Measurements from ENCODE around the gene RECQL. TPM values are rescaled to one million over a fixed set of nuclear protein-coding genes. Genes with fewer than 3 reads are reported as not detected.

Gene RECQL
- total and polyA plus RNA-seq, 2 of the 4 experiments (the other 2 are of a cell fraction) = 29.4 to 67.0 TPM

DNA sequence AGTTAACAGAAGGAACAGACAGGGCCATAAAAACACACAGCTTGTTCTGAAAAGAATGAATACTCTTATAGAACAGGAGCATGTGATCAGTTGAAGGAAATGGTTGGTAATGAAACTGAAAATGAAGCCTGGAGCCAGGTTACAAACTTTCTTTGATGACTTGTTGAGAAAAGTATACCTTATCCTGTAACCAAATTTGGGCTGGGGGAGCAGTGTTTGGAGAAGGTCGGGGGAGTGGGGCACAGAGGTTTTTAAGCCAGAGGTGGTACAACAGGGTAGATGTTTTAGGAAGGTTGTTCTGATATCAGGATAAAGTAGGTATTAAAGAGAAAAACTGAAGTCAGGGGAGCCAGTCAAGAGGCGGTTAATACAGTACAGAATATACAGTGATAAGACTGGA, 8.3 kb upstream of the RECQL start:
- H3K4me3 ChIP-seq (ENCODE audit: insufficient read depth, low read depth, low read length) = no peak overlapping the region
- no peak overlapping the region for H3K14ac ChIP-seq (replicated peaks; ENCODE audit: low read depth, low read length)
- ATAC-seq (ENCODE audit: low read depth) (no peak), DNase-seq (no peak)
- in situ Hi-C loops (cut with MboI; ENCODE audit: low sequenced_read_pairs) (loop anchor here (10.0 kb wide), 1 partner anchor 135 kb away; no protein-coding TSS in a partner anchor), dilution Hi-C loops (cut with HindIII; ENCODE audit: low sequenced_read_pairs, unreplicated experiment) (no loop called here), intact Hi-C loops (cut with micrococcal nuclease) (no loop called here)
- peaks cover 19% of the 10 kb centered on the region for H3K36me3 ChIP-seq (ENCODE audit: control insufficient read depth, insufficient read depth, low read length)
- ChIA-PET POLR2A (ENCODE audit: unreplicated experiment) (interaction anchor here (0.7 kb wide), 1 partner anchor 677 kb away, joined by 18 read pairs; no protein-coding TSS in a partner anchor), CTCF (no interaction called here)
- H3K23ac ChIP-seq (ENCODE audit: low read depth, low read length) = no peak overlapping the region
- no TSS peak for BruUV-seq (replicated peaks)
- no peak overlapping the region for H3K4ac ChIP-seq (ENCODE audit: low read depth, low read length)
- H3K4me2 ChIP-seq (ENCODE audit: low read depth, low read length) = no peak overlapping the region
- no peaks in the 10 kb centered on the region for H3K9me1 ChIP-seq (ENCODE audit: insufficient read depth, low read length)
- 0% methylated on average over 1 of the region's 2 CpGs; no CpG with 5 or more reads in 1 of the 2 experiments for WGBS, 2 experiments (ENCODE audit: extremely low coverage in 2 of 2, insufficient read length in 1 of 2)
- no peak overlapping the region for H2BK120ac ChIP-seq (ENCODE audit: low read depth, low read length)
- no peak overlapping the region for H2AK9ac ChIP-seq (replicated peaks; ENCODE audit: low read depth, low read length, poor library complexity)
- H4K20me1 ChIP-seq (ENCODE audit: insufficient read depth, low read length) = peaks cover 6% of the 10 kb centered on the region; the same call in 1 of the 2 replicates
- no peaks in the 10 kb centered on the region for H3K9me3 ChIP-seq (ENCODE audit: control insufficient read depth, insufficient read depth, low read length)
- no peak overlapping the region for H3K18ac ChIP-seq (ENCODE audit: low read depth, low read length)
- no peak overlapping the region for H2AFZ ChIP-seq (replicated peaks; ENCODE audit: low read length, poor library complexity)
- no peak overlapping the region for H3K27ac ChIP-seq (ENCODE audit: insufficient read depth, low read length)
- H3K79me1 ChIP-seq (ENCODE audit: low read depth in 1 of 2, low read length in 2 of 2) = peaks cover 7 to 17% of the 10 kb centered on the region in 2 experiments; a peak in 3 of 4 replicates
- TF ChIP-seq CTCF (conservative IDR thresholded peaks at IDR 0.05; ENCODE audit: low read depth, low read length) = no peak
- TF ChIP-seq CHD1 (IDR thresholded peaks at IDR 0.05; ENCODE audit: low read depth, low read length) = no peak
- TF ChIP-seq ELK1 (IDR thresholded peaks at IDR 0.05; ENCODE audit: borderline replicate concordance, low read depth, low read length) = no peak
- no peak for TF ChIP-seq RCOR1 (IDR thresholded peaks at IDR 0.05; ENCODE audit: insufficient replicate concordance, low read length)
- no peak for TF ChIP-seq MAFK (IDR thresholded peaks at IDR 0.05; ENCODE audit: low read depth, low read length)
- TF ChIP-seq NFE2L2 (IDR thresholded peaks at IDR 0.05; ENCODE audit: low read depth, low read length) = no peak
- no peak for TF ChIP-seq RFX5 (IDR thresholded peaks at IDR 0.05; ENCODE audit: low read depth, low read length)
- no peak for TF ChIP-seq SMC3 (IDR thresholded peaks at IDR 0.05; ENCODE audit: low read depth, low read length)
- TF ChIP-seq FOS (IDR thresholded peaks at IDR 0.05; ENCODE audit: low read depth, low read length) = no peak
- no peak for TF ChIP-seq CEBPB (IDR thresholded peaks at IDR 0.05; ENCODE audit: low read depth, low read length)
- TF ChIP-seq MAZ (IDR thresholded peaks at IDR 0.05; ENCODE audit: borderline replicate concordance, low read depth, low read length) = no peak
- no peak for TF ChIP-seq MXI1 (IDR thresholded peaks at IDR 0.05; ENCODE audit: borderline replicate concordance, low read depth, low read length)
- no peak for TF ChIP-seq POLR2A (IDR thresholded peaks at IDR 0.05; ENCODE audit: low read depth, low read length)
- no peak for TF ChIP-seq RAD21 (IDR thresholded peaks at IDR 0.05; ENCODE audit: low read length)
- H3K4me1 ChIP-seq (ENCODE audit: control insufficient read depth, insufficient read depth, low read length) = no peaks in the 10 kb centered on the region
- H2BK15ac ChIP-seq (ENCODE audit: low read depth, low read length) = no peak overlapping the region
- H4K8ac ChIP-seq (ENCODE audit: low read depth in 2 of 2, low read length in 2 of 2) = no peak overlapping the region
- H4K5ac ChIP-seq (ENCODE audit: low read depth, low read length) = no peak overlapping the region
- H3K56ac ChIP-seq (ENCODE audit: extremely low read depth, insufficient read depth, low read length) = no peak overlapping the region
- H3K27me3 ChIP-seq (ENCODE audit: control insufficient read depth, insufficient read depth, low read length) = no peaks in the 10 kb centered on the region
- no peak overlapping the region for H2AK5ac ChIP-seq (ENCODE audit: low read depth, low read length)
- no peak overlapping the region for H2BK20ac ChIP-seq (ENCODE audit: low read depth, low read length)
- no peak overlapping the region for H3K9ac ChIP-seq (ENCODE audit: low read depth, low read length)
- no peak overlapping the region for H4K91ac ChIP-seq (ENCODE audit: insufficient read depth, low read depth, low read length)
- H2BK5ac ChIP-seq (ENCODE audit: low read depth, low read length, poor library complexity, severe bottlenecking) = no peak overlapping the region
